Measurements from ENCODE around the gene BCL2L13.

BCL2L13 gene

DNA sequence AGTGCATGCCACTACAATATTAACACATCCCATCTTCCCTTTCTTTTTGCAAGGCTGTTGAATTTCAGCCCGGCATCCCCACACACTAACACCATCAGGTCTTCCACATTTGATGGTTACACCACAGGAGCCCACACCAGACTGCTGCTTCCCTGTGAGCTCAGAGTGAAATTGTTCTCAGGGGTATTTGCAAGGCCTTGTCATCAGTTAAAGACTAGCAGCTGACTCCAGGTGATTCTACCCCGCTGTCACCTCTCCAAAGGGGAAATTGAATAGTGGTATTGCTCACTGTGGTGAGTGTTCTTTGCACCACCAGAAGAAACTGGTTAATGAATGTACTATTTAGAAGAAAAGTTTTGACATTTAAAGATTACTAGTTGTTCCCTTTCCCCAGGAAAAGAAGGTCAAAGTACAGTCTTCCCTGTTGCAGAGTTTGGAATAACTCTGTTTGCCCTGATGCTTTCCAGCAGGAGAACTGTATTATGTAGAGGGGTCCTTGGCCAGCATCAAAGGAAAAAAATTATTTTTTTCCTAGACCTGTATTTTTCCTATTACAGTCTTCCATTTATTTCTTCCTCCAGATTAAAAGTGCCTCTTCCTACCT lies 93.8 kb downstream of the BCL2L13 start:
- H3K4me3 ChIP-seq (ENCODE audit: severe bottlenecking): no peak overlapping the region
- H3K27ac ChIP-seq (ENCODE audit: poor library complexity, severe bottlenecking): no peak overlapping the region
- DNase-seq (ENCODE audit: low spot score) (no peak), ATAC-seq (ENCODE audit: low read depth) (no peak)
- no peaks in the 10 kb centered on the region for H3K27me3 ChIP-seq (ENCODE audit: insufficient read depth, poor library complexity, severe bottlenecking)
- TF ChIP-seq, protein P1, sequence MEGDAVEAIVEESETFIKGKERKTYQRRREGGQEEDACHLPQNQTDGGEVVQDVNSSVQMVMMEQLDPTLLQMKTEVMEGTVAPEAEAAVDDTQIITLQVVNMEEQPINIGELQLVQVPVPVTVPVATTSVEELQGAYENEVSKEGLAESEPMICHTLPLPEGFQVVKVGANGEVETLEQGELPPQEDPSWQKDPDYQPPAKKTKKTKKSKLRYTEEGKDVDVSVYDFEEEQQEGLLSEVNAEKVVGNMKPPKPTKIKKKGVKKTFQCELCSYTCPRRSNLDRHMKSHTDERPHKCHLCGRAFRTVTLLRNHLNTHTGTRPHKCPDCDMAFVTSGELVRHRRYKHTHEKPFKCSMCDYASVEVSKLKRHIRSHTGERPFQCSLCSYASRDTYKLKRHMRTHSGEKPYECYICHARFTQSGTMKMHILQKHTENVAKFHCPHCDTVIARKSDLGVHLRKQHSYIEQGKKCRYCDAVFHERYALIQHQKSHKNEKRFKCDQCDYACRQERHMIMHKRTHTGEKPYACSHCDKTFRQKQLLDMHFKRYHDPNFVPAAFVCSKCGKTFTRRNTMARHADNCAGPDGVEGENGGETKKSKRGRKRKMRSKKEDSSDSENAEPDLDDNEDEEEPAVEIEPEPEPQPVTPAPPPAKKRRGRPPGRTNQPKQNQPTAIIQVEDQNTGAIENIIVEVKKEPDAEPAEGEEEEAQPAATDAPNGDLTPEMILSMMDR (IDR thresholded peaks at IDR 0.05; ENCODE audit: poor library complexity, severe bottlenecking): no peak
- no peaks in the 10 kb centered on the region for H3K4me1 ChIP-seq (ENCODE audit: insufficient read depth, poor library complexity, severe bottlenecking)
- H3K36me3 ChIP-seq (ENCODE audit: low read depth): peaks cover 64% of the 10 kb centered on the region
- H3K9me3 ChIP-seq (ENCODE audit: severe bottlenecking): no peaks in the 10 kb centered on the region

DNA sequence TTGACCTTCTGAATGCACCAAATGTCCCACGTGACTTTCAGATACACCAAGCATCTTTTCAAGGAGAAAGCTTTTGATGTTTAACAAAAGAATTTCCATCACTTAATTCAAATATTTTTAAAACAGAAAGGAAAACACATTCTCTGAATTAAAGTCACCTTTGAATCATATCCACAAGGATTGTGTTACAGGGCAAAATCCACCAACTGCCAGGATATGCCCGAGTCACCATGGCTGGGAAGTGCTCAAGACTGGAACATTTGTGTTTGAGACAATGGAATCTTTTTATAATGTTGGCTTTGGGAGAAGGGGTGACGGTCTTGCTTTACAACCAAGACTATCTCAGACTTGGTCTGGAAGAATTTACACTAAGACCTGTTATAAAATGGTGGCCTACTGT lies 94.9 kb downstream of the BCL2L13 start:
- H3K4me3 ChIP-seq (ENCODE audit: severe bottlenecking): no peak overlapping the region
- peaks cover 55% of the 10 kb centered on the region for H3K36me3 ChIP-seq (ENCODE audit: low read depth)
- H3K27me3 ChIP-seq (ENCODE audit: insufficient read depth, poor library complexity, severe bottlenecking): no peaks in the 10 kb centered on the region
- TF ChIP-seq, protein P1 (IDR thresholded peaks at IDR 0.05; ENCODE audit: poor library complexity, severe bottlenecking): no peak
- H3K27ac ChIP-seq (ENCODE audit: poor library complexity, severe bottlenecking): no peak overlapping the region
- no peak for DNase-seq (ENCODE audit: low spot score)
- no peak for ATAC-seq (ENCODE audit: low read depth)
- H3K4me1 ChIP-seq (ENCODE audit: insufficient read depth, poor library complexity, severe bottlenecking): no peaks in the 10 kb centered on the region
- H3K9me3 ChIP-seq (ENCODE audit: severe bottlenecking): no peaks in the 10 kb centered on the region

DNA sequence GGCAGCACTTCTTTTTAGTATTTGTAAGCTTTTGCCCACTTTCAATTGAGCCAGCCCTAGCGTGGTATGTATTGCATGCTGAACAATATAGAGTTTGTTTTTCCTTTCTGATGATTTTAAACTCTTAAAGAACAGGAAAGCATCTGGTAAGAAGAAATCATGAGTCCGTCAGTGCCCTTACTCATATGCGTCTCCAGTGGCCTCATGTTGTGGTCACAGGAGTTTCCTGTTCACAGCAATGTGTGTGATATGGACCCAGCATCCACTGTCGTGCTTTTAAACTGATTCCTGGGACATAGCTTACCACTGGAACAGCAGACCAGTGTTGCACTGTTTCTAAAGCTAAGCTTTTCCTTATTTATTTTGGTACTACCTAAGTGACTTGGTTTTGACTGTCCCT lies 95.6 kb downstream of the BCL2L13 start:
- Histone ChIP-seq H3K27me3 (ENCODE audit: insufficient read depth, poor library complexity, severe bottlenecking) (no peaks in the 10 kb centered on the region), H3K27ac (ENCODE audit: poor library complexity, severe bottlenecking) (no peak overlapping the region), H3K4me3 (ENCODE audit: severe bottlenecking) (no peak overlapping the region), H3K9me3 (ENCODE audit: severe bottlenecking) (no peaks in the 10 kb centered on the region), H3K4me1 (ENCODE audit: insufficient read depth, poor library complexity, severe bottlenecking) (no peaks in the 10 kb centered on the region), H3K36me3 (ENCODE audit: low read depth) (peaks cover 48% of the 10 kb centered on the region)
- TF ChIP-seq, protein P1 (IDR thresholded peaks at IDR 0.05; ENCODE audit: poor library complexity, severe bottlenecking): no peak
- ATAC-seq (ENCODE audit: low read depth): no peak
- DNase-seq (ENCODE audit: low spot score): peak; percentile 5

DNA sequence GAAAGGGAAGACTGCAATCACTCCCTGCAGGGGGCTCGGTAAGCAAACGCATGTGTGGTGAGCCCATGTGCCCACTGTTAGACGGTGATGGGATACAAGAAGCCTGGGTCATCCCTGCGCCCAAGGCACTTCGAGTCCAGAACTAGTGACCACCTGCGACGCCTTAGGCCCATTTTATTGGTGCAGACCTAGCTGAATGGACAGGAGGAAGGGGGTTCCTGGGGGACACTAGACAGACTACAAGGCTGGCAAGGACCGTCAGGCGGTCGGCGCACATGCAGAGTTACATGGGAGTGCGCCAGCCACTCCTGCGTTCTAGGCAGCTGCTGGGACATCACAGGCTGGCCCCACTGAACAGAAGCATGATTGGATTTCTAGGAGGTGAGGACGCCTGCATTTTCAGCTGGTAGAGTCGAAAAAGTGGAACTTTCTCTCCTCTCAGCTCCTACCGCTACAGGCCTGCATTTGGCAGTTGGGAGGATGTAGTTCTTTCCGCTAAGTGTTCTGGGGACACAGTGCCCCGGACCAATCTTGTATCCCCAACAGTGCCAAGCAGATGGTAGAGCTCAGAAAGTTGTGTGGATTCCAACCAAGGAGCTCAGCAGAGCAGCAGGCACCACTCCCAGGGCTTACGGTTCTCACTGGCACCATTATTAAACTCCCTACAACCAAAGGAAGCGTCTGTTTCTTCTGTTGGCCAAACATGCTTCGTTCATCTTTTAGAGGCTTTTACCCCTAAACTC lies 100.0 kb downstream of the BCL2L13 start:
- no peaks in the 10 kb centered on the region for H3K4me1 ChIP-seq (ENCODE audit: insufficient read depth, poor library complexity, severe bottlenecking)
- DNase-seq (ENCODE audit: low spot score): peak; percentile 38
- H3K27me3 ChIP-seq (ENCODE audit: insufficient read depth, poor library complexity, severe bottlenecking): no peaks in the 10 kb centered on the region
- TF ChIP-seq, protein P1 (IDR thresholded peaks at IDR 0.05; ENCODE audit: poor library complexity, severe bottlenecking): no peak
- no peaks in the 10 kb centered on the region for H3K9me3 ChIP-seq (ENCODE audit: severe bottlenecking)
- H3K27ac ChIP-seq (ENCODE audit: poor library complexity, severe bottlenecking): no peak overlapping the region
- peaks cover 17% of the 10 kb centered on the region for H3K36me3 ChIP-seq (ENCODE audit: low read depth)
- ATAC-seq (ENCODE audit: low read depth): no peak
- no peak overlapping the region for H3K4me3 ChIP-seq (ENCODE audit: severe bottlenecking)
